Endothelial cell (in vitro differentiated cells): ENCODE results near the gene FGGY. TPM values are rescaled to one million over a fixed set of nuclear protein-coding genes. Genes with fewer than 3 reads are reported as not detected.
"Not testable (repeated sequence)": the region's sequence is repeated elsewhere in the genome, so short reads cannot be mapped to it uniquely, and the experiment has no call there.

Source experiments
- DNase-seq: peaks from one replicate; pipeline ENCODE4 v3.0.0; 2021; ENCODE audit warnings: low spot score
- H3K27ac Mint-ChIP-seq: one replicate; pipeline ENCODE4 v1.8.0; 2021; ENCODE audit warnings: mixed read lengths, inconsistent platforms; ENCODE audit not compliant: unreplicated experiment
- H3K27me3 Mint-ChIP-seq: one replicate; pipeline ENCODE4 v1.8.0; 2021; ENCODE audit warnings: mild to moderate bottlenecking, moderate library complexity, mixed read lengths, inconsistent platforms; ENCODE audit not compliant: unreplicated experiment
- H3K36me3 Mint-ChIP-seq: one replicate; pipeline ENCODE4 v1.8.0; 2021; ENCODE audit warnings: mild to moderate bottlenecking, low read depth, mixed read lengths, inconsistent platforms; ENCODE audit not compliant: unreplicated experiment
- H3K4me1 Mint-ChIP-seq: one replicate; pipeline ENCODE4 v1.8.0; 2021; ENCODE audit warnings: mild to moderate bottlenecking, mixed read lengths, inconsistent platforms; ENCODE audit not compliant: unreplicated experiment
- H3K4me3 Mint-ChIP-seq: one replicate; pipeline ENCODE4 v1.8.0; 2021; ENCODE audit warnings: mild to moderate bottlenecking, mixed read lengths, inconsistent platforms; ENCODE audit not compliant: unreplicated experiment
- H3K9me3 Mint-ChIP-seq: one replicate; pipeline ENCODE4 v1.8.0; 2021; ENCODE audit warnings: mixed read lengths, inconsistent platforms; ENCODE audit not compliant: unreplicated experiment
- CTCF ChIP-seq: fragments of 200-600 bp; sonication (generic); IDR thresholded peaks from one replicate; pipeline ENCODE4 v1.5.0; 2021; ENCODE audit warnings: antibody characterized with exemption; ENCODE audit not compliant: unreplicated experiment
- total RNA-seq: library from RNA; stranded (reverse); fragmentation: NEBNext Ultra II Directional; extraction: Animal tissue kit (Norgen Biotek cat#: 25700); gene quantifications from one replicate; pipeline ENCODE4 v1.2.1, GENCODE V29; 2021; ENCODE audit not compliant: unreplicated experiment

The FGGY gene
- total RNA-seq, 1 donor from 2014 or later: 41.2 TPM

DNA sequence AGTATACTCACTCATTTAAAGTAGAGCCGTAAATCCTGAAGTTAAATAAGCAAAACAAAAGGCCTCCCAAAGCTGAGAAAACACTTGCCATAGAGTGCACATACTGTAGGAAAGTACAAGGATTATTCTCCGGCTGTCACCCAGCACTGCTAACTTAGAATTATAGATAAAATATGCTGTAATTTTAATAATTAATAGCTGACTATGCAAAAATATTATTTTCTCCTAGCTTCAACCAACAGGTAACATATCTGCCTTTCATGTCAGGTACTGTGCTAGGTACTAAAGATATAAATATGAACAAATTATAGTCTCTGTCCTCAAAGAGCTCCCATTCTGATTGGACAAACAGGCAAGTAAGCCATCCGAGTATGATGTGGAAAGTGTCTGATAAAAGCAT lies 233.2 kb downstream of the FGGY start:
- Mint-ChIP-seq H3K9me3 (no peaks in the 10 kb centered on the region), H3K4me1 (no peaks in the 10 kb centered on the region), H3K27me3 (no peaks in the 10 kb centered on the region), H3K36me3 (peaks cover 10% of the 10 kb centered on the region), H3K27ac (no peak overlapping the region), H3K4me3 (no peak overlapping the region)
- no peak for DNase-seq
- no peak for TF ChIP-seq CTCF

GRCh38 chr1:59532102-59532501 lies 235.2 kb downstream of the FGGY start:
- no peaks in the 10 kb centered on the region for H3K4me1 Mint-ChIP-seq
- TF ChIP-seq CTCF: no peak
- H3K27ac Mint-ChIP-seq: no peak overlapping the region
- peaks cover 7% of the 10 kb centered on the region for H3K36me3 Mint-ChIP-seq
- no peak overlapping the region for H3K4me3 Mint-ChIP-seq
- no peaks in the 10 kb centered on the region for H3K9me3 Mint-ChIP-seq
- H3K27me3 Mint-ChIP-seq: no peaks in the 10 kb centered on the region
- no peak for DNase-seq

DNA sequence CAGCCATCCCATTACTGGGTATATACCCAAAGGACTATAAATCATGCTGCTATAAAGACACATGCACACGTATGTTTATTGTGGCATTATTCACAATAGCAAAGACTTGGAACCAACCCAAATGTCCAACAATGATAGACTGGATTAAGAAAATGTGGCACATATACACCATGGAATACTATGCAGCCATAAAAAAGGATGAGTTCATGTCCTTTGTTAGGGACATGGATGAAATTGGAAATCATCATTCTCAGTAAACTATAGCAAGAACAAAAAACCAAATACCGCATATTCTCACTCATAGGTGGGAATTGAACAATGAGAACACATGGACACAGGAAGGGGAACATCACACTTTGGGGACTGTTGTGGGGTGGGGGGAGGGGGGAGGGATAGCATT lies 241.6 kb downstream of the FGGY start:
- not testable (repeated sequence) for H3K9me3 Mint-ChIP-seq, DNase-seq, H3K4me1 Mint-ChIP-seq, H3K27ac Mint-ChIP-seq, H3K4me3 Mint-ChIP-seq, H3K36me3 Mint-ChIP-seq, H3K27me3 Mint-ChIP-seq

DNA sequence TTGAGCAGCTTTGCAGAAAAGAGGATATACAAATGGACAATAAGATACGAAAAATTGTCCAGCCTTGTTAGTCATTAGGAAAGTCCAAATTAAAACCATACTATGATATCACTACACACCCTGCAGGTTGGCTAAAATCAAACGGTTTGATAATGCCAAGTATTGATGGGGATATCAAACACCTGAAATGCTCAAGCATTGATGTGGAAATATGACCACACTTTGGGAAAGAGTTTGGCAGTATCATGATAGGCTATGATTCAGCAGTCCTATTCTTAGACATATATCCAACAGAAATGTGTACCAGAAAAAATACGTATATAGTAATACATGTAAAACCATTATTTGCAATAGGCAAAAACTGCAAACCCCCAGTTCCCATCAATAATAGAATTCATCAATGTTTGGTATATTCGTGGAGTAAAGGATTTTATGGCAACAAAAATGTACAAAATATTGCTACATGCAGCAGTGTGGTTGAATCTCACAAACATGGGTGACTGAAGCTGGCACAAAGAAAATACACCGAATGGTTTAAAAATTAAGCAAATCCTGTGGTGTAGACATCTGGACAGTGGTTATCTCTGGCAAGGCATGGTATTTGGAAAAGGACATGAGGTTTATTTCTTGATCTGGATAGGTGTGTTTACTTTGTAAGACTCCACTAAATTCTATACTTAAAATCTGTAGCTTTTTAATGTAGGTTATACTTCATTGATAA lies 243.2 kb downstream of the FGGY start:
- no peak for DNase-seq
- H3K4me1 Mint-ChIP-seq: peaks cover 8% of the 10 kb centered on the region
- no peak overlapping the region for H3K4me3 Mint-ChIP-seq
- no peaks in the 10 kb centered on the region for H3K36me3 Mint-ChIP-seq
- H3K9me3 Mint-ChIP-seq: no peaks in the 10 kb centered on the region
- H3K27ac Mint-ChIP-seq: no peak overlapping the region
- no peaks in the 10 kb centered on the region for H3K27me3 Mint-ChIP-seq
- no peak for TF ChIP-seq CTCF

- Mint-ChIP-seq H3K27ac (no peak overlapping the region), H3K4me1 (peaks cover 8% of the 10 kb centered on the region), H3K27me3 (no peaks in the 10 kb centered on the region), H3K9me3 (no peaks in the 10 kb centered on the region), H3K36me3 (no peaks in the 10 kb centered on the region), H3K4me3 (no peak overlapping the region)
- DNase-seq: no peak
- no peak for TF ChIP-seq CTCF
Observed at GRCh38 chr1:59541161-59541560, 244.3 kb downstream of the FGGY start.
